Right lung (tissue), 5 donors: ENCODE data around the gene USP43. TPM values are rescaled to one million over a fixed set of nuclear protein-coding genes. Genes with fewer than 3 reads are reported as not detected.

Experiments
- polyA plus RNA-seq, 5 donors: library from polyadenylated mRNA; unstranded; fragments of 120-200 nt; gene quantifications; one replicate each; pipeline versions ENCODE4 v1.2.1 to v1.2.3, GENCODE V29; 2013; ENCODE audit warnings: inconsistent platforms in 1 of 5, low replicate concordance in 1 of 5; ENCODE audit not compliant: insufficient read length in 5 of 5, insufficient read depth in 1 of 5

Gene USP43
- polyA plus RNA-seq, 5 donors, result 3.0 to 4.7 (median 3.7) TPM

Other genes with a start within 250 kb of the USP43 start
- 10 to 100 TPM; 52.5 to 68.2 (median 60.0) TPM for gene STX8, start 69.7 kb upstream of the USP43 start, polyA plus RNA-seq
- 1 to 10 TPM; 2.7 to 9.9 (median 6.0) TPM for gene CFAP52, start 68.9 kb upstream of the USP43 start, polyA plus RNA-seq
- 1 to 10 TPM in 1 of 5 donors, not detected in 4; 4.4 TPM for gene DHRS7C, start 146.1 kb downstream of the USP43 start, polyA plus RNA-seq
- not detected for gene GSG1L2, start 176.6 kb downstream of the USP43 start, polyA plus RNA-seq
- 1 to 10 TPM; 1.4 to 2.8 (median 2.4) TPM for gene GLP2R, start 180.4 kb downstream of the USP43 start, polyA plus RNA-seq